ENCODE measurements around the gene TMEM190.

DNA sequence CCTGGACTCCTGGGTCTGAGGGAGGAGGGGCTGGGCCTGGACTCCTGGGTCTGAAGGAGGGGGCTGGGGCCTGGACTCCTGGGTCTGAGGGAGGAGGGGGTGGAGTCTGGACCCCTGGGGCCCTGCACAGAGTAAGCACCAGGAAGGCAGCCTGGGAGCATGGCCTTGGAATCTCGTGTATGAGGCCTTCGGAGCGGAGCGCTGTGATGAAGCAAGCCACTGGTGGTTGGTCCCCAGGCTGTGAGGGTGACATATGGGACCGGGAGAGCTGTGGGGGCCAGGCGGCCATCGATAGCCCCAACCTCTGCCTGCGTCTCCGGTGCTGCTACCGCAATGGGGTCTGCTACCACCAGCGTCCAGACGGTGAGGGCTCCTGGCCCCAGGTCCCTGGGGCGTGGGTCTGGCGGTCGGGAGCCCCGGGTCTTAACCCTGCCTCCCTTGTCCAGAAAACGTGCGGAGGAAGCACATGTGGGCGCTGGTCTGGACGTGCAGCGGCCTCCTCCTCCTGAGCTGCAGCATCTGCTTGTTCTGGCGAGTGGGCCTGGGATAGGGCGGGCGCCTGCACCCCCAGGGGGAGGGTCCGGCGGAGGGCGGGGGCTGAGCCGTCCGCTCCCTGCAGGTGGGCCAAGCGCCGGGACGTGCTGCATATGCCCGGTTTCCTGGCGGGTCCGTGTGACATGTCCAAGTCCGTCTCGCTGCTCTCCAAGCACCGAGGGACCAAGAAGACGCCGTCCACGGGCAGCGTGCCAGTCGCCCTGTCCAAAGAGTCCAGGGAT lies 918 bp downstream of the TMEM190 start:
- TF ChIP-seq, protein P1, sequence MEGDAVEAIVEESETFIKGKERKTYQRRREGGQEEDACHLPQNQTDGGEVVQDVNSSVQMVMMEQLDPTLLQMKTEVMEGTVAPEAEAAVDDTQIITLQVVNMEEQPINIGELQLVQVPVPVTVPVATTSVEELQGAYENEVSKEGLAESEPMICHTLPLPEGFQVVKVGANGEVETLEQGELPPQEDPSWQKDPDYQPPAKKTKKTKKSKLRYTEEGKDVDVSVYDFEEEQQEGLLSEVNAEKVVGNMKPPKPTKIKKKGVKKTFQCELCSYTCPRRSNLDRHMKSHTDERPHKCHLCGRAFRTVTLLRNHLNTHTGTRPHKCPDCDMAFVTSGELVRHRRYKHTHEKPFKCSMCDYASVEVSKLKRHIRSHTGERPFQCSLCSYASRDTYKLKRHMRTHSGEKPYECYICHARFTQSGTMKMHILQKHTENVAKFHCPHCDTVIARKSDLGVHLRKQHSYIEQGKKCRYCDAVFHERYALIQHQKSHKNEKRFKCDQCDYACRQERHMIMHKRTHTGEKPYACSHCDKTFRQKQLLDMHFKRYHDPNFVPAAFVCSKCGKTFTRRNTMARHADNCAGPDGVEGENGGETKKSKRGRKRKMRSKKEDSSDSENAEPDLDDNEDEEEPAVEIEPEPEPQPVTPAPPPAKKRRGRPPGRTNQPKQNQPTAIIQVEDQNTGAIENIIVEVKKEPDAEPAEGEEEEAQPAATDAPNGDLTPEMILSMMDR (IDR thresholded peaks at IDR 0.05): no peak
- no peak for TF ChIP-seq EZH2 (IDR thresholded peaks at IDR 0.05; ENCODE audit: borderline replicate concordance, insufficient read depth, low read depth, low read length, poor library complexity, severe bottlenecking)

Measured in B cell (primary cell).